IMR-90 (cell line): Measurements from ENCODE around the gene RMC1. TPM values are rescaled to one million over a fixed set of nuclear protein-coding genes. Genes with fewer than 3 reads are reported as not detected.

ENCODE experiments used
- ATAC-seq: fragments of 200-7000 bp; cut with Tn5 transposase; 2 replicates; pipeline ENCODE4 v1.9.1; 2020; ENCODE audit warnings: low read depth, mild to moderate bottlenecking, moderate library complexity
- BruUV-seq: library from RNA; stranded (reverse); fragments of 400-500 nt; replicated peaks from 2 replicates; lab custom pipeline; 2021; lab: Mats Ljungman, UMichigan
- CTCF ChIA-PET: fragments of 300-600 bp; formaldehyde crosslinking; extraction: SDS; loops from one replicate; lab custom pipeline; 2021; ENCODE audit warnings: antibody characterized with exemption; lab: Yijun Ruan, JAX
- POLR2A ChIA-PET: fragments of 300-600 bp; sonication (Branson Sonifier 250); formaldehyde crosslinking; loops from one replicate; lab custom pipeline; 2022; ENCODE audit warnings: antibody characterized with exemption; ENCODE audit not compliant: unreplicated experiment; lab: Charles Lee
- DNase-seq: peaks from one replicate; pipeline ENCODE4 v3.0.0; 2013
- H2AFZ ChIP-seq: replicated peaks from 2 replicates; pipeline ENCODE3; 2013; ENCODE audit warnings: low read length, mild to moderate bottlenecking; ENCODE audit not compliant: poor library complexity
- H2AK5ac ChIP-seq: 2 replicates; pipeline ENCODE4 v1.6.1; 2013; ENCODE audit warnings: low read depth, low read length, inconsistent platforms
- H2AK9ac ChIP-seq: replicated peaks from 2 replicates; pipeline ENCODE3; 2013; ENCODE audit warnings: mild to moderate bottlenecking, low read depth, low read length, moderate library complexity; ENCODE audit not compliant: poor library complexity
- H2BK120ac ChIP-seq: 2 replicates; pipeline ENCODE4 v1.6.1; 2013; ENCODE audit warnings: low read depth, low read length, inconsistent platforms
- H2BK15ac ChIP-seq: 3 replicates; pipeline ENCODE4 v1.6.1; 2013; ENCODE audit warnings: low read depth, low read length, inconsistent platforms
- H2BK20ac ChIP-seq: 2 replicates; pipeline ENCODE4 v1.6.1; 2013; ENCODE audit warnings: low read depth, mild to moderate bottlenecking, inconsistent platforms, low read length, moderate library complexity
- H2BK5ac ChIP-seq: 2 replicates; pipeline ENCODE4 v1.6.1; 2013; ENCODE audit warnings: mild to moderate bottlenecking, low read depth, low read length, inconsistent platforms; ENCODE audit not compliant: poor library complexity, severe bottlenecking
- H3K14ac ChIP-seq: replicated peaks from 2 replicates; pipeline ENCODE4 v1.6.1; 2013; ENCODE audit warnings: low read depth, low read length, inconsistent platforms
- H3K18ac ChIP-seq: 2 replicates; pipeline ENCODE4 v1.6.1; 2013; ENCODE audit warnings: low read depth, low read length, control low read depth
- H3K23ac ChIP-seq: 2 replicates; pipeline ENCODE4 v1.6.1; 2013; ENCODE audit warnings: low read depth, low read length, inconsistent platforms
- H3K27ac ChIP-seq: 2 replicates; pipeline ENCODE4 v1.5.1; 2013; ENCODE audit warnings: mild to moderate bottlenecking, control low read depth, low read length; ENCODE audit not compliant: insufficient read depth
- H3K27me3 ChIP-seq: 2 replicates; pipeline ENCODE4 v1.6.1; 2013; ENCODE audit warnings: low read length; ENCODE audit not compliant: control insufficient read depth, insufficient read depth
- H3K36me3 ChIP-seq: 2 replicates; pipeline ENCODE4 v1.6.1; 2013; ENCODE audit warnings: low read length, mixed read lengths; ENCODE audit not compliant: control insufficient read depth, insufficient read depth
- H3K4ac ChIP-seq: 2 replicates; pipeline ENCODE4 v1.6.1; 2013; ENCODE audit warnings: low read depth, low read length, inconsistent platforms
- H3K4me1 ChIP-seq: 2 replicates; pipeline ENCODE4 v1.6.1; 2013; ENCODE audit warnings: low read length, mixed read lengths; ENCODE audit not compliant: control insufficient read depth, insufficient read depth
- H3K4me2 ChIP-seq: 2 replicates; pipeline ENCODE4 v1.6.1; 2013; ENCODE audit warnings: low read depth, mild to moderate bottlenecking, control low read depth, low read length, moderate library complexity
- H3K4me3 ChIP-seq: 2 replicates; pipeline ENCODE4 v1.5.1; 2013; ENCODE audit warnings: low read depth, mild to moderate bottlenecking, control low read depth, low read length, moderate library complexity; ENCODE audit not compliant: insufficient read depth
- H3K56ac ChIP-seq: 2 replicates; pipeline ENCODE4 v1.6.1; 2013; ENCODE audit warnings: low read length, inconsistent platforms; ENCODE audit not compliant: insufficient read depth; ENCODE audit errors: extremely low read depth
- H3K79me1 ChIP-seq, 2 experiments: 2 replicates each; pipeline ENCODE4 v1.6.1; 2013; ENCODE audit warnings: low read length in 2 of 2, inconsistent platforms in 1 of 2, low read depth in 1 of 2
- H3K9ac ChIP-seq: 2 replicates; pipeline ENCODE4 v1.6.1; 2013; ENCODE audit warnings: low read depth, low read length, control low read depth
- H3K9me1 ChIP-seq: 2 replicates; pipeline ENCODE4 v1.6.1; 2013; ENCODE audit warnings: low read length, inconsistent platforms; ENCODE audit not compliant: insufficient read depth
- H3K9me3 ChIP-seq: 2 replicates; pipeline ENCODE4 v1.6.1; 2013; ENCODE audit warnings: low read length; ENCODE audit not compliant: control insufficient read depth, insufficient read depth
- H4K20me1 ChIP-seq: 2 replicates; pipeline ENCODE4 v1.6.1; 2013; ENCODE audit warnings: low read length, inconsistent platforms; ENCODE audit not compliant: insufficient read depth
- H4K5ac ChIP-seq: 2 replicates; pipeline ENCODE4 v1.6.1; 2013; ENCODE audit warnings: mild to moderate bottlenecking, low read depth, low read length, control low read depth
- H4K8ac ChIP-seq, 2 experiments: 2 replicates each; pipeline ENCODE4 v1.6.1; 2013; ENCODE audit warnings: low read depth in 2 of 2, low read length in 2 of 2, control low read depth in 1 of 2, inconsistent platforms in 1 of 2
- H4K91ac ChIP-seq: 2 replicates; pipeline ENCODE4 v1.6.1; 2013; ENCODE audit warnings: low read depth, low read length, inconsistent platforms; ENCODE audit not compliant: insufficient read depth
- MAFK ChIP-seq: IDR thresholded peaks from 2 replicates; pipeline ENCODE4 v1.6.1; 2012; ENCODE audit warnings: low read depth, low read length, improper control_type of control experiment
- MAZ ChIP-seq: IDR thresholded peaks from 2 replicates; pipeline ENCODE4 v1.6.1; 2012; ENCODE audit warnings: low read depth, mild to moderate bottlenecking, low read length, improper control_type of control experiment, moderate library complexity, borderline replicate concordance
- MXI1 ChIP-seq: IDR thresholded peaks from 2 replicates; pipeline ENCODE4 v1.6.1; 2012; ENCODE audit warnings: low read depth, mild to moderate bottlenecking, low read length, moderate library complexity, borderline replicate concordance
- NFE2L2 ChIP-seq: fragments of 150-350 bp; IDR thresholded peaks from 2 replicates; pipeline ENCODE4 v1.6.1; 2016; ENCODE audit warnings: low read depth, mild to moderate bottlenecking, low read length
- POLR2A ChIP-seq: IDR thresholded peaks from 2 replicates; pipeline ENCODE4 v1.6.1; 2012; ENCODE audit warnings: mild to moderate bottlenecking, low read depth, low read length
- RAD21 ChIP-seq: IDR thresholded peaks from 2 replicates; pipeline ENCODE4 v1.6.1; 2012; ENCODE audit warnings: low read length, improper control_type of control experiment
- RCOR1 ChIP-seq: IDR thresholded peaks from 2 replicates; pipeline ENCODE4 v1.6.1; 2012; ENCODE audit warnings: mild to moderate bottlenecking, low read length, improper control_type of control experiment; ENCODE audit not compliant: insufficient replicate concordance
- WGBS, 2 experiments: methylation state at CpG; one replicate each; pipeline versions ENCODE4 v1.1.5 to v1.1.7; 2013; ENCODE audit warnings: missing lambda C conversion rate in 2 of 2; ENCODE audit not compliant: insufficient read length in 1 of 2; ENCODE audit errors: extremely low coverage in 2 of 2; 5-methylcytosine and 5-hydroxymethylcytosine counted together
- dilution Hi-C: fragments of 300-500 bp; cut with HindIII; formaldehyde crosslinking; loops from one replicate; pipeline ENCODE4 v1.14.3; 2018; ENCODE audit warnings: low sequenced_read_pairs; ENCODE audit not compliant: unreplicated experiment
- in situ Hi-C: fragments of 300-500 bp; cut with MboI; formaldehyde crosslinking; loops from 3 replicates; pipeline ENCODE4 v1.14.3; 2019; ENCODE audit warnings: low sequenced_read_pairs, inconsistent platforms, mixed read lengths
- intact Hi-C: fragments of 100-400 bp; cut with micrococcal nuclease; formaldehyde crosslinking; loops from 2 replicates; pipeline ENCODE4 v1.10.0; 2022
- polyA plus RNA-seq, 3 experiments: library from polyadenylated mRNA; depleted of rRNA; stranded (reverse); fragments of >200 nt; gene quantifications; 2 replicates each; pipeline ENCODE4 v1.2.3, GENCODE V29; 2012; ENCODE audit warnings: low replicate concordance in 1 of 3
- total RNA-seq: library from RNA; depleted of rRNA; stranded (reverse); fragments of >200 nt; gene quantifications from 2 replicates; pipeline ENCODE4 v1.2.3, GENCODE V29; 2012
- TF ChIP-seq, protein P1 (sequence below): fragments of 150-350 bp; IDR thresholded peaks from 2 replicates; pipeline ENCODE4 v1.6.1; 2017; ENCODE audit warnings: mild to moderate bottlenecking, antibody characterized with exemption, low read length, low read depth
- TF ChIP-seq, protein P2 (sequence below): conservative IDR thresholded peaks from 2 replicates; pipeline ENCODE4 v1.5.1; 2012; ENCODE audit warnings: mild to moderate bottlenecking, low read depth, low read length, improper control_type of control experiment
- TF ChIP-seq, protein P3 (sequence below): fragments of 150-350 bp; IDR thresholded peaks from 2 replicates; pipeline ENCODE4 v1.6.1; 2016; ENCODE audit warnings: low read depth, mild to moderate bottlenecking, low read length, moderate library complexity, borderline replicate concordance

Gene RMC1
- total and polyA plus RNA-seq, 2 of the 4 experiments (the other 2 are of a cell fraction) = 14.2 to 18.0 TPM

DNA sequence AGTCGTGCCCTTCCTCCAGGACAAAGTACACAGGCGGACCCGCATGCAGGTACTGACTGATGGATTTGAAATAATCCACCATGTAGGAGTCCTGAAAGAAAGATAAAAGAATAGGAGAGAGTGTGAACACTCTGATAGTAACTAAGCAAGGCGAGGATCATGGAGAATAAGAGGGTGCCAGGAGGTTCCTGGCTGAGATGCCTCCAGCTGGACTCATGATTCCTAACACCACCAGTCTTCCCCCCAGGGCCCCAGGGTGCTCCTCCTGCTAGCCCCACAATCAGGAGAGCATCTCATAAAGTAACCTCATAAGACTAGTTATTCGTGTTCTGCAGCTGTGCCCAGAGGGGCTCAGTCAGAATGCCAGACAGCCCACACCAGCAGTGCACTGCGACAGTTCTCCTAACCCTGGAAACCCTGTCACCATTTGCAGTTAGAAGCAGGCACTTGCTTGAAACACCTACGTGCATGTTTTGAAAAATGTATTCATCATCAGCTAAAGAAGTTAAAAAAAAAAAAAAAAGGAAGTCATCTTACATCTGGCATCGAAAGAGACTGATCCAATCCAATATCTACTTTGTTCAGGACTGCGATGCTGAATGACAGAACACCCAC is 36.7 kb downstream of the RMC1 start:
- in situ Hi-C loops (no loop called here), dilution Hi-C loops (no loop called here)
- TF ChIP-seq MAZ (no peak), POLR2A (no peak), RCOR1 (no peak), NFE2L2 (no peak), MXI1 (no peak), MAFK (no peak), RAD21 (no peak)
- TF ChIP-seq, protein P1, sequence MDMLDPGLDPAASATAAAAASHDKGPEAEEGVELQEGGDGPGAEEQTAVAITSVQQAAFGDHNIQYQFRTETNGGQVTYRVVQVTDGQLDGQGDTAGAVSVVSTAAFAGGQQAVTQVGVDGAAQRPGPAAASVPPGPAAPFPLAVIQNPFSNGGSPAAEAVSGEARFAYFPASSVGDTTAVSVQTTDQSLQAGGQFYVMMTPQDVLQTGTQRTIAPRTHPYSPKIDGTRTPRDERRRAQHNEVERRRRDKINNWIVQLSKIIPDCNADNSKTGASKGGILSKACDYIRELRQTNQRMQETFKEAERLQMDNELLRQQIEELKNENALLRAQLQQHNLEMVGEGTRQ = no peak
- TF ChIP-seq, protein P2, sequence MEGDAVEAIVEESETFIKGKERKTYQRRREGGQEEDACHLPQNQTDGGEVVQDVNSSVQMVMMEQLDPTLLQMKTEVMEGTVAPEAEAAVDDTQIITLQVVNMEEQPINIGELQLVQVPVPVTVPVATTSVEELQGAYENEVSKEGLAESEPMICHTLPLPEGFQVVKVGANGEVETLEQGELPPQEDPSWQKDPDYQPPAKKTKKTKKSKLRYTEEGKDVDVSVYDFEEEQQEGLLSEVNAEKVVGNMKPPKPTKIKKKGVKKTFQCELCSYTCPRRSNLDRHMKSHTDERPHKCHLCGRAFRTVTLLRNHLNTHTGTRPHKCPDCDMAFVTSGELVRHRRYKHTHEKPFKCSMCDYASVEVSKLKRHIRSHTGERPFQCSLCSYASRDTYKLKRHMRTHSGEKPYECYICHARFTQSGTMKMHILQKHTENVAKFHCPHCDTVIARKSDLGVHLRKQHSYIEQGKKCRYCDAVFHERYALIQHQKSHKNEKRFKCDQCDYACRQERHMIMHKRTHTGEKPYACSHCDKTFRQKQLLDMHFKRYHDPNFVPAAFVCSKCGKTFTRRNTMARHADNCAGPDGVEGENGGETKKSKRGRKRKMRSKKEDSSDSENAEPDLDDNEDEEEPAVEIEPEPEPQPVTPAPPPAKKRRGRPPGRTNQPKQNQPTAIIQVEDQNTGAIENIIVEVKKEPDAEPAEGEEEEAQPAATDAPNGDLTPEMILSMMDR = no peak
- TF ChIP-seq, protein P3, sequence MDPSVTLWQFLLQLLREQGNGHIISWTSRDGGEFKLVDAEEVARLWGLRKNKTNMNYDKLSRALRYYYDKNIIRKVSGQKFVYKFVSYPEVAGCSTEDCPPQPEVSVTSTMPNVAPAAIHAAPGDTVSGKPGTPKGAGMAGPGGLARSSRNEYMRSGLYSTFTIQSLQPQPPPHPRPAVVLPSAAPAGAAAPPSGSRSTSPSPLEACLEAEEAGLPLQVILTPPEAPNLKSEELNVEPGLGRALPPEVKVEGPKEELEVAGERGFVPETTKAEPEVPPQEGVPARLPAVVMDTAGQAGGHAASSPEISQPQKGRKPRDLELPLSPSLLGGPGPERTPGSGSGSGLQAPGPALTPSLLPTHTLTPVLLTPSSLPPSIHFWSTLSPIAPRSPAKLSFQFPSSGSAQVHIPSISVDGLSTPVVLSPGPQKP = no peak

More for the DNA sequence above, 36.7 kb downstream of the RMC1 start:
- no peak overlapping the region for H2AK9ac ChIP-seq
- no peak overlapping the region for H2BK5ac ChIP-seq
- no peaks in the 10 kb centered on the region for H3K4me1 ChIP-seq
- H3K27ac ChIP-seq = no peak overlapping the region
- peaks cover 0 to 7% of the 10 kb centered on the region in 2 experiments; a peak in 1 of 4 replicates for H3K79me1 ChIP-seq
- no peak overlapping the region for H3K4me2 ChIP-seq
- intact Hi-C loops = no loop called here
- H3K9me3 ChIP-seq = no peaks in the 10 kb centered on the region
- H3K9ac ChIP-seq = no peak overlapping the region
- H3K27me3 ChIP-seq = no peaks in the 10 kb centered on the region
- no peak overlapping the region for H3K14ac ChIP-seq
- no peak overlapping the region for H3K4ac ChIP-seq
- H2BK20ac ChIP-seq = no peak overlapping the region
- H2AK5ac ChIP-seq = no peak overlapping the region
- DNase-seq (no peak), ATAC-seq (no peak)
- BruUV-seq = no TSS peak
- no peak overlapping the region for H4K91ac ChIP-seq
- H3K56ac ChIP-seq = no peak overlapping the region
- H2BK15ac ChIP-seq = no peak overlapping the region
- H4K5ac ChIP-seq = no peak overlapping the region
- POLR2A ChIA-PET = no interaction called here
- peaks cover 9% of the 10 kb centered on the region for H3K9me1 ChIP-seq
- no peak overlapping the region for H3K18ac ChIP-seq
- no peak overlapping the region for H3K23ac ChIP-seq
- no peak overlapping the region for H4K8ac ChIP-seq
- H4K20me1 ChIP-seq = no peaks in the 10 kb centered on the region; the same call in 1 of the 2 replicates
- CTCF ChIA-PET = interaction anchor here (0.6 to 1.2 kb wide), 2 partner anchors 23 to 29 kb away, joined by 3 to 5 read pairs; no protein-coding TSS in a partner anchor
- H2AFZ ChIP-seq = no peak overlapping the region
- peaks cover 68% of the 10 kb centered on the region for H3K36me3 ChIP-seq
- H2BK120ac ChIP-seq = no peak overlapping the region
- 80% methylated on average over 2 of the region's 9 CpGs; no CpG with 5 or more reads in 1 of the 2 experiments for WGBS, 2 experiments
- H3K4me3 ChIP-seq = no peak overlapping the region
